Neural cell (in vitro differentiated cells): Measurements from ENCODE around the gene ABCC3.

Experiments
- CTCF ChIP-seq: fragments of 450-650 bp; IDR thresholded peaks from 2 replicates; pipeline ENCODE4 v1.5.1; 2014; ENCODE audit warnings: antibody characterized with exemption, mild to moderate bottlenecking, moderate library complexity; ENCODE audit not compliant: poor library complexity, severe bottlenecking
- EZH2 ChIP-seq: fragments of 200-600, 300-800 bp; shearing (Covaris generic), sonication (generic); IDR thresholded peaks from 2 replicates; pipeline ENCODE4 v1.6.1; 2014; ENCODE audit warnings: antibody characterized with exemption, low read length, borderline replicate concordance, mild to moderate bottlenecking; ENCODE audit not compliant: insufficient read depth, poor library complexity, severe bottlenecking
- SMC3 ChIP-seq: fragments of 450-650 bp; conservative IDR thresholded peaks from 2 replicates; pipeline ENCODE4 v1.6.1; 2014; ENCODE audit warnings: antibody characterized with exemption, mild to moderate bottlenecking, moderate library complexity; ENCODE audit not compliant: poor library complexity

GRCh38 chr17:50660042-50660886 lies 25.6 kb downstream of the ABCC3 start:
- TF ChIP-seq SMC3 (no peak), CTCF (no peak), EZH2 (no peak)
